ENCODE data around the gene MUC2.

MUC2 gene

GRCh38 chr11:1036931-1037330 is 37.7 kb upstream of the MUC2 start:
- no peak for DNase-seq (ENCODE audit: low spot score)

- DNase-seq (ENCODE audit: low spot score): no peak
Measured at GRCh38 chr11:1037506-1038055, 37.1 kb upstream of the MUC2 start.

GRCh38 chr11:1038361-1038760 is 36.3 kb upstream of the MUC2 start:
- DNase-seq (ENCODE audit: low spot score): no peak

GRCh38 chr11:1038921-1039320 is 35.8 kb upstream of the MUC2 start:
- no peak for DNase-seq (ENCODE audit: low spot score)

- no peak for DNase-seq (ENCODE audit: low spot score)
Measured at GRCh38 chr11:1039481-1040427, 34.9 kb upstream of the MUC2 start.

- no peak for DNase-seq (ENCODE audit: low spot score)
Measured at GRCh38 chr11:1040428-1041148, 34.1 kb upstream of the MUC2 start.

- DNase-seq (ENCODE audit: low spot score): no peak
Measured at GRCh38 chr11:1041149-1041467, 33.6 kb upstream of the MUC2 start.

- DNase-seq (ENCODE audit: low spot score): no peak
Measured at GRCh38 chr11:1041471-1041870, 33.2 kb upstream of the MUC2 start.

- DNase-seq (ENCODE audit: low spot score): no peak
Measured at GRCh38 chr11:1041936-1042608, 32.6 kb upstream of the MUC2 start.

- DNase-seq (ENCODE audit: low spot score): no peak
Measured at GRCh38 chr11:1042626-1043562, 31.8 kb upstream of the MUC2 start.

GRCh38 chr11:1043563-1044096 is 31.0 kb upstream of the MUC2 start:
- DNase-seq (ENCODE audit: low spot score): no peak

GRCh38 chr11:1044160-1044559 is 30.5 kb upstream of the MUC2 start:
- no peak for DNase-seq (ENCODE audit: low spot score)

GRCh38 chr11:1047595-1048156 is 27.0 kb upstream of the MUC2 start:
- no peak for DNase-seq (ENCODE audit: low spot score)

- no peak for DNase-seq (ENCODE audit: low spot score)
Measured at GRCh38 chr11:1048375-1049070, 26.2 kb upstream of the MUC2 start.

GRCh38 chr11:1049071-1049405 is 25.6 kb upstream of the MUC2 start:
- no peak for DNase-seq (ENCODE audit: low spot score)

- no peak for DNase-seq (ENCODE audit: low spot score)
Measured at GRCh38 chr11:1049431-1049891, 25.2 kb upstream of the MUC2 start.

GRCh38 chr11:1049911-1050580 is 24.6 kb upstream of the MUC2 start:
- no peak for DNase-seq (ENCODE audit: low spot score)

- DNase-seq (ENCODE audit: low spot score): peak; percentile 76
Measured at GRCh38 chr11:1050581-1051355, 23.9 kb upstream of the MUC2 start.

Measured in ecto neural progenitor cell (in vitro differentiated cells).